CD4-positive, alpha-beta memory T cell (primary cell): ENCODE measurements around the gene RAB43. TPM values are rescaled to one million over a fixed set of nuclear protein-coding genes. Genes with fewer than 3 reads are reported as not detected.

ENCODE experiments used
- CTCF ChIA-PET: fragments of 350-600 bp; sonication (Branson Sonifier 250); formaldehyde crosslinking; loops from one replicate; lab custom pipeline; 2021; ENCODE audit warnings: inconsistent platforms; ENCODE audit not compliant: partially characterized antibody; lab: Charles Lee
- POLR2A ChIA-PET: fragments of 350-600 bp; sonication (Branson Sonifier 250); formaldehyde crosslinking; loops from one replicate; lab custom pipeline; 2021; ENCODE audit not compliant: partially characterized antibody; lab: Charles Lee
- DNase-seq, 5 donors: peaks; one replicate each; pipeline versions ENCODE4 v3.0.0 to v3.0.0-alpha.2; 2020 to 2022; ENCODE audit warnings: mixed read lengths in 1 of 5
- H3K27ac ChIP-seq: one replicate; pipeline ENCODE4 v1.7.0; 2013; ENCODE audit warnings: low read depth, low read length
- H3K27me3 ChIP-seq: 2 replicates; pipeline ENCODE4 v1.7.0; 2013; ENCODE audit warnings: mild to moderate bottlenecking, low read length, moderate library complexity; ENCODE audit not compliant: insufficient read depth
- H3K36me3 ChIP-seq: 2 replicates; pipeline ENCODE4 v1.7.0; 2013; ENCODE audit warnings: mild to moderate bottlenecking, low read length, moderate library complexity; ENCODE audit not compliant: insufficient read depth
- H3K4me1 ChIP-seq: 2 replicates; pipeline ENCODE4 v1.7.0; 2013; ENCODE audit warnings: mild to moderate bottlenecking, low read length, moderate library complexity; ENCODE audit not compliant: insufficient read depth
- H3K4me3 ChIP-seq, 2 donors: one replicate each; pipeline ENCODE4 v1.7.0; 2013; ENCODE audit warnings: low read length in 2 of 2, mild to moderate bottlenecking in 1 of 2
- H3K9me3 ChIP-seq, 2 donors: one replicate each; pipeline ENCODE4 v1.7.0; 2013; ENCODE audit warnings: low read length in 2 of 2, control low read depth in 1 of 2; ENCODE audit not compliant: control insufficient read depth in 1 of 2
- H3K27ac Mint-ChIP-seq, 7 donors: one replicate each; pipeline ENCODE4 v1.8.0; 2020 to 2021; ENCODE audit warnings: mixed read lengths in 7 of 7, mild to moderate bottlenecking in 6 of 7, inconsistent platforms in 3 of 7, moderate library complexity in 3 of 7
- H3K27me3 Mint-ChIP-seq, 2 donors: one replicate each; pipeline ENCODE4 v1.8.0; 2020 to 2021; ENCODE audit warnings: mixed read lengths in 2 of 2
- H3K36me3 Mint-ChIP-seq, 2 donors: one replicate each; pipeline ENCODE4 v1.8.0; 2020 to 2021; ENCODE audit warnings: mixed read lengths in 2 of 2, inconsistent platforms in 1 of 2, mild to moderate bottlenecking in 1 of 2
- H3K4me1 Mint-ChIP-seq, 4 donors: one replicate each; pipeline ENCODE4 v1.8.0; 2020 to 2021; ENCODE audit warnings: mixed read lengths in 4 of 4, mild to moderate bottlenecking in 1 of 4
- H3K4me3 Mint-ChIP-seq, 8 donors: one replicate each; pipeline ENCODE4 v1.8.0; 2020 to 2021; ENCODE audit warnings: mixed read lengths in 8 of 8, mild to moderate bottlenecking in 7 of 8, moderate library complexity in 6 of 8, inconsistent platforms in 3 of 8
- H3K9me3 Mint-ChIP-seq, 8 donors: one replicate each; pipeline ENCODE4 v1.8.0; 2020 to 2021; ENCODE audit warnings: mixed read lengths in 8 of 8, mild to moderate bottlenecking in 5 of 8, inconsistent platforms in 3 of 8, moderate library complexity in 1 of 8
- intact Hi-C: fragments of 100-400 bp; cut with micrococcal nuclease; formaldehyde crosslinking; loops from one replicate; pipeline ENCODE4 v1.15.1; 2023
- polyA plus RNA-seq, 2 donors: library from polyadenylated mRNA; unstranded; fragments of 300-500 nt; fragmentation: Illumina TruSeq; gene quantifications; one replicate each; pipeline ENCODE4 v1.2.3, GENCODE V29; 2021
- total RNA-seq, 2 experiments: library from RNA; stranded (reverse); gene quantifications; one replicate each; pipeline ENCODE4 v1.2.3, GENCODE V29; 2021

Gene RAB43
- total and polyA plus RNA-seq, 4 experiments from 2014 or later: 11.3 to 68.4 (median 40.4) TPM

- H3K9me3 Mint-ChIP-seq: peaks cover 3 to 6% (median 4%) of the 10 kb centered on the region in 8 donors
Measured at GRCh38 chr3:129050556-129051295, 70.9 kb downstream of the RAB43 start.

GRCh38 chr3:129047553-129047839, 74.1 kb downstream of the RAB43 start:
- Mint-ChIP-seq H3K4me3 (no peak overlapping the region), H3K9me3 (peaks cover 3 to 11% (median 5%) of the 10 kb centered on the region in 8 donors), H3K27me3 (peaks cover 0 to 7% of the 10 kb centered on the region in 2 donors), H3K27ac (peak overlapping the region in 1 of 7 donors; percentile 70), H3K36me3 (peaks cover 0 to 4% of the 10 kb centered on the region in 2 donors), H3K4me1 (peaks cover 0 to 2% (median under 1%) of the 10 kb centered on the region in 4 donors)
- Histone ChIP-seq H3K4me3 (no peak overlapping the region), H3K36me3 (no peaks in the 10 kb centered on the region), H3K27me3 (no peaks in the 10 kb centered on the region), H3K9me3 (no peaks in the 10 kb centered on the region), H3K27ac (no peak overlapping the region), H3K4me1 (peaks cover 5% of the 10 kb centered on the region)
- intact Hi-C loops: no loop called here
- CTCF ChIA-PET: interaction anchor here (8.6 kb wide), 1 partner anchor 199 kb away, joined by 233 read pairs; the partner anchor contains the start of gene COPG1
- POLR2A ChIA-PET: no interaction called here
- no peak for DNase-seq

More at GRCh38 chr3:129050556-129051295, 70.9 kb downstream of the RAB43 start:
- CTCF ChIA-PET: interaction anchor here (1.2 to 8.6 kb wide), 11 partner anchors 9 to 196 kb away, joined by 3 to 233 read pairs (median 32); partner anchors contain the start of genes COPG1 and RAB43
- no peak overlapping the region for H3K4me3 Mint-ChIP-seq
- no peak overlapping the region for H3K27ac ChIP-seq
- H3K27ac Mint-ChIP-seq: no peak overlapping the region
- no peaks in the 10 kb centered on the region for H3K27me3 ChIP-seq
- intact Hi-C loops: no loop called here
- H3K4me1 ChIP-seq: peaks cover 5% of the 10 kb centered on the region
- no peaks in the 10 kb centered on the region for H3K36me3 ChIP-seq
- H3K9me3 ChIP-seq: no peaks in the 10 kb centered on the region
- POLR2A ChIA-PET: interaction anchor here (0.9 to 3.9 kb wide), 3 partner anchors 70 to 201 kb away, joined by 3 to 60 read pairs (median 3); partner anchors contain the start of gene RAB43
- no peak overlapping the region for H3K4me3 ChIP-seq
- peaks cover 6 to 8% (median 6%) of the 10 kb centered on the region in 4 donors for H3K4me1 Mint-ChIP-seq
- no peaks in the 10 kb centered on the region for H3K27me3 Mint-ChIP-seq
- no peak for DNase-seq
- peaks cover 0 to 4% of the 10 kb centered on the region in 2 donors for H3K36me3 Mint-ChIP-seq

GRCh38 chr3:129046732-129047552, 74.7 kb downstream of the RAB43 start:
- Mint-ChIP-seq H3K27me3 (peaks cover 2 to 12% of the 10 kb centered on the region in 2 donors), H3K4me3 (peak overlapping the region in 2 of 8 donors; percentile 15 to 39), H3K27ac (peak overlapping the region in 1 of 7 donors; percentile 70), H3K9me3 (peaks cover 3 to 11% (median 5%) of the 10 kb centered on the region in 8 donors), H3K4me1 (peaks cover 0 to 2% (median under 1%) of the 10 kb centered on the region in 4 donors), H3K36me3 (peaks cover 0 to 4% of the 10 kb centered on the region in 2 donors)
- Histone ChIP-seq H3K27me3 (no peaks in the 10 kb centered on the region), H3K4me3 (no peak overlapping the region), H3K9me3 (no peaks in the 10 kb centered on the region), H3K36me3 (no peaks in the 10 kb centered on the region), H3K27ac (no peak overlapping the region), H3K4me1 (peaks cover 5% of the 10 kb centered on the region)
- CTCF ChIA-PET: interaction anchor here (0.8 to 8.6 kb wide), 3 partner anchors 20 to 200 kb away, joined by 3 to 233 read pairs (median 5); partner anchors contain the start of gene COPG1
- no peak for DNase-seq
- intact Hi-C loops: no loop called here
- POLR2A ChIA-PET: interaction anchor here (0.9 kb wide), 1 partner anchor 203 kb away, joined by 4 read pairs; the partner anchor contains the start of gene COPG1

GRCh38 chr3:129046037-129046731, 75.4 kb downstream of the RAB43 start:
- Mint-ChIP-seq H3K27ac (no peak overlapping the region), H3K4me1 (peaks cover 0 to 2% (median under 1%) of the 10 kb centered on the region in 4 donors), H3K9me3 (peaks cover 3 to 11% (median 5%) of the 10 kb centered on the region in 8 donors), H3K4me3 (peak overlapping the region in 2 of 8 donors; percentile 48), H3K36me3 (peaks cover 0 to 4% of the 10 kb centered on the region in 2 donors), H3K27me3 (peaks cover 4 to 12% of the 10 kb centered on the region in 2 donors)
- Histone ChIP-seq H3K9me3 (no peaks in the 10 kb centered on the region), H3K27ac (no peak overlapping the region), H3K27me3 (no peaks in the 10 kb centered on the region), H3K4me1 (peaks cover 5% of the 10 kb centered on the region), H3K36me3 (no peaks in the 10 kb centered on the region), H3K4me3 (peak overlapping the region in 1 of 2 donors; percentile 26)
- POLR2A ChIA-PET: interaction anchor here (0.9 kb wide), 1 partner anchor 203 kb away, joined by 4 read pairs; the partner anchor contains the start of gene COPG1
- no peak for DNase-seq
- intact Hi-C loops: no loop called here
- CTCF ChIA-PET: interaction anchor here (0.8 to 1.3 kb wide), 2 partner anchors 19 to 73 kb away, joined by 3 to 5 read pairs; no protein-coding TSS in a partner anchor

GRCh38 chr3:129045675-129046036, 75.9 kb downstream of the RAB43 start:
- Mint-ChIP-seq H3K4me3 (peak overlapping the region; percentile 29 to 72 (median 52)), H3K27ac (no peak overlapping the region), H3K4me1 (peaks cover 0 to 2% (median under 1%) of the 10 kb centered on the region in 4 donors), H3K36me3 (peaks cover 0 to 4% of the 10 kb centered on the region in 2 donors), H3K27me3 (peaks cover 4 to 12% of the 10 kb centered on the region in 2 donors), H3K9me3 (peaks cover 3 to 11% (median 5%) of the 10 kb centered on the region in 8 donors)
- peak overlapping the region; percentile 17 to 26 for H3K4me3 ChIP-seq
- peaks cover 5% of the 10 kb centered on the region for H3K4me1 ChIP-seq
- no peaks in the 10 kb centered on the region for H3K27me3 ChIP-seq
- no peaks in the 10 kb centered on the region for H3K36me3 ChIP-seq
- peak in 4 of 5 donors; percentile 22 to 34 (median 30) for DNase-seq
- CTCF ChIA-PET: interaction anchor here (0.8 to 1.3 kb wide), 4 partner anchors 11 to 75 kb away, joined by 3 to 5 read pairs (median 3); no protein-coding TSS in a partner anchor
- H3K9me3 ChIP-seq: no peaks in the 10 kb centered on the region
- no peak overlapping the region for H3K27ac ChIP-seq
- intact Hi-C loops: no loop called here
- POLR2A ChIA-PET: no interaction called here

GRCh38 chr3:129040579-129041300, 80.9 kb downstream of the RAB43 start:
- H3K36me3 Mint-ChIP-seq: no peaks in the 10 kb centered on the region
- CTCF ChIA-PET: interaction anchor here (1.9 to 4.8 kb wide), 2 partner anchors 12 to 13 kb away, joined by 6 to 32 read pairs; no protein-coding TSS in a partner anchor
- POLR2A ChIA-PET: interaction anchor here (1.7 kb wide), 1 partner anchor 13 kb away, joined by 4 read pairs; no protein-coding TSS in a partner anchor

More at GRCh38 chr3:129040579-129041300, 80.9 kb downstream of the RAB43 start:
- Histone ChIP-seq H3K4me1 (peaks cover 10% of the 10 kb centered on the region), H3K4me3 (no peak overlapping the region), H3K9me3 (no peaks in the 10 kb centered on the region), H3K27ac (no peak overlapping the region), H3K36me3 (no peaks in the 10 kb centered on the region), H3K27me3 (peaks cover 7% of the 10 kb centered on the region)
- H3K4me3 Mint-ChIP-seq: no peak overlapping the region
- H3K4me1 Mint-ChIP-seq: peaks cover 3 to 13% (median 4%) of the 10 kb centered on the region in 4 donors
- no peak overlapping the region for H3K27ac Mint-ChIP-seq
- H3K27me3 Mint-ChIP-seq: peaks cover 11 to 17% of the 10 kb centered on the region in 2 donors
- intact Hi-C loops: no loop called here
- H3K9me3 Mint-ChIP-seq: peaks cover 0 to 5% (median 0%) of the 10 kb centered on the region in 8 donors
- no peak for DNase-seq
